CD4-positive, alpha-beta T cell treated with Interferon alpha-2 for 1 hour (primary cell): ENCODE data around the gene GLP2R.

ENCODE experiments used
- DNase-seq, 2 donors: peaks; one replicate each; pipeline ENCODE4 v3.0.0-alpha.2; 2020 to 2022

Gene GLP2R

DNA sequence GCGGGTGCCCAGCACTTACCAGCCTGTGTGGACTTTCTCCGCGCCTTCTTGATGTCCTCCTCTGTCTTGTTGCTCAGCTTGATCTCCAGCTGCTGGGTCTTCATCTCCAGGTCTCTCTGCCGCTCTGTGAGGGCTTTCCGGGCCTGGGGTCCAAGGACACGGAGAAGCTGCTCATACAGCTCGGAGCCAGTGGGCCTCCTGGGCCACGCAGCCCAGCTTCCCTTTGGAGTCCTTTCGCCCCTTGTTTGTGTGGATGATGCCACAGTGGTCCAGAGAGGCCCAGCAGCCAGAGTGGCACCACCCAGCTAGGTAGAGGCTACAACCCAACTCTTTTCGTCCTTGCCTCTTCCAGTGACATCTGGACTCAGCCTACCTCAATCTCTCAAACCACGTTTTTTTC lies 99.7 kb downstream of the GLP2R start:
- no peak for DNase-seq

- DNase-seq = no peak
Observed at GRCh38 chr17:9926150-9926804, 100.6 kb downstream of the GLP2R start.

DNA sequence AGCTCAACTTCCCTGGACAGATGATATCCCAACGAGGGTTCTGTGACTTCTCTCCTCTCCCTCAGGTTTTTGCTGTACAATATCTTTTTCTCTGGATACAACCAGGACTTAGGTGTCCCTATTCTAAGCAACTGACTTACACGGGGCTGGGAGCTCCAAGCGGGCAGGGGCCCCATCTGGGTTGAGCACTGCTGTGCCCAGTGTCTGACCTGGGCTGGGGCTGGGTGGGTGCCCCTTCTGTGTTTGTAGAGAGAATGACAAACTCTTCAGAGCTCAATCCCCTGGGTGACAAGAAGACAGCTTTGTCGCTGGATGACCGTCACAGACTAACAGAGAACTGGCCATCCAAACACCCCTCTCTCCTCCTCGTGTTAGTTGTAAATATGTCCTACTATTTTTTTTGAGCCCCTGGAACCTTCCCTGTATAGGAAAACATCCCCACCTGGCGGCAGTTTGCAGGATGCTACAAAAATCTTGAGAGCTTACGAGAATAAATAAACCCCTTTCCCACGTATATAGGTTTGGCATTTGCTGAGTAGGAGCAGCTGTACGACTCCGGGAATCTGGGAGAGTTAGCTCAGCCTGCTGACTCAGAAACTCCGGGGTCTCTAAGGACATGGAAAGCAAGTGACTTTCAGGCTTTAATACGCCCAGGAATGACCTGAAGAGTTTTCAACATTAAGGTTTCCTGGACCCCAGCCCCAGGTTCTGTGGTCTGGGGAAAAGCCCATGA lies 103.0 kb downstream of the GLP2R start:
- no peak for DNase-seq

GRCh38 chr17:9929871-9930270 lies 104.1 kb downstream of the GLP2R start:
- DNase-seq = no peak

DNA sequence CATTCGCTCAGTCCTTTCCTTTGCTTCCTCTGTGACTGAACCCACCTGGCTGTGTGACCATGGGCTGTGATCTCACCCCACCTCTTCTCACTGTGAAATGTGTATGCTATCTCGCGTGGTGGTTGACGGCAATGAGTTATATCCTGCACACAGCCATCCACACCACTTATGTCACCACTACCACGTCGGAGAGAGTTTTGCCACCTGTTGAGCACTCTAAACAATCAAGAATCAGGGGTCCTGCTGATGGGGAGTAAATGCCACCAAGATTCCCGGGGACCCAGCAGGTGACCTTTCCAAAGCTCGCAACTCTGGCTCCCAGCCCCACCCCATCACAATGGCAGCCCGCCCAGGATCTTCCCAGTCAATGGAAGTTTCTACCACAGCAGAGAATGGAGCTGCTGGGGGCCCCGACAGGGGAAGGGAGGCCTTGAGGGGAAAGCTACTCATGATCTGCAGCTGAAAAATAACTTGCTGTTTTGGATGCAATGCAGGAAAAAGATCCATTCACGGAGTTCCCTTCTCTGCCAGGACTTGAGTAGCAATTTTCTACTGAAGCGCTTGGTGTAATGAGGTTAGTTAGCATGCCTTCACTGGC lies 105.5 kb downstream of the GLP2R start:
- no peak for DNase-seq

DNA sequence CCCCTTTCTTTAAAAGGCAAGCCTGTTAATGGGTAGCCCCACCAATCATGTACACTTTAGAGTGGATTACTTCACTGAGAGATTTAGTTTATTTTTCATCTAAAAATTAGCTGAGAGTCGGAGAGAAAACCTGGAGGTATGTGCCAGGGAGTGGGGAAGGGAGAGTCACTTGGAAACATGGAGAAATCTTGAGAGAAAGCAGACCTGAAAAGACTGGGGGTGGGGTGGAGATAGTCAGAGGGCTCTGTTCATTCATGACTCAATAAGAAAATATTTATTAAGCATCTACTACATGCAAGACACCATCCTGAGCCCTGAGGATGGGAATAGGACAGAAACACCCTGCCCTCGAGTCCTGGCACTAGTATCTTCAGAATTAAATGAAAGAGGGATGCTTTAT lies 106.8 kb downstream of the GLP2R start:
- no peak for DNase-seq

DNA sequence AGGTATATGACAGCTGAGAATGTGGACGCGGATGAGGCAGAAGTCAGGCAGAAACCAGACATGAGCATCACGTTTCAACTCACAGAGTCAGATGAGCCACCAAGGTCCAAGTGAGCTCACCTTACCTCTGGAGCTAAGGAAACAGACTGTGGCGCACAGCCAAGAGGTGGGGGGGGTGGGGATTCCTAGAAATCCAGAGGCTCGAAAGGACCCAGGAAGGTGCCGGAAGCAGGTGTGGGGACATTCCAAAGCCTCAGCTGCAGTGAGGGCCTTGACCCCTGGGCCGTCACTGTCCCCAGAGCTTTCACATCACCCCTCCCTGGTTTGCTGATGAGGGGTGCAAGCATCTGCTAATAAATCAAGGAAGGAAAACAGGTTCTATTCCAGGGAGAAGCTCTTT lies 108.6 kb downstream of the GLP2R start:
- DNase-seq = no peak

GRCh38 chr17:9935408-9935807 lies 109.7 kb downstream of the GLP2R start:
- no peak for DNase-seq

DNA sequence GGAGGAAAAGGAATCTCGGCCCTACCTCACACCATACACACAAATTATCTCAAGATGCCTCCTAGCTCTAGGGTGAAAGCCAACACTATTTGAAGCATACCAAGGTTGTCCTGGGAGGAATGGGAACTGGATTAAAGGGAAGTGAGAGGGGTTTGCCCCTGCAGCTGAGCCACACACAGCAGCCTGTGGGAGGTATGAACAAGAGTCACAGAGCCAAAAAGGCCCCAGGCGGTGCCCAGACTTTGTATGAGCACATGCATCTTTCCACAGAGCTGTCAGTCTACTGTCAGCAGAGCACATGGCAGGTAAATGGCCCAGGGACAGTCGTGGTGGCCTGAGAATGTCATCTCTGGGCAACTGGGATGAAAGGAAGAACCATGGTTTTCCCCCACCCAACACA lies 110.4 kb downstream of the GLP2R start:
- DNase-seq = no peak

- no peak for DNase-seq
Observed at GRCh38 chr17:9937241-9937761, 111.6 kb downstream of the GLP2R start.

DNA sequence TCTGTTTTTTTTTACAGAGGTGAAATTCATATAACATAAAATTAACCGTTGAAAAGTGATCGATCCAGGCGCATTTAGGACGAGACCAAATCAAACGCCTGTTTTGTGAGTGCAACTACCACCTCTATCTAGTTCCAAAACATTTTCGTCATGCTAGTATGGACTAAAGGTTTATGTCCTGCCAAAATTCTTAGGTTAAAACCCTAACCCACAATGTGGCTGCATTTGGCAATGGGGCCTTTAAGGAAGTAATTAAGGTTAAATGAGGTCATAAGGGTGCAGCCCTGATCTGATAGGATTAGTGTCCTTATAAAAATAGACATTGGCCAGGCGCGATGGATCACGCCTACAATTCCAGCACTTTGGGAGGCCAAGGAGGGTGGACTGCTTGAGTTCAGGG lies 112.2 kb downstream of the GLP2R start:
- DNase-seq = no peak

DNA sequence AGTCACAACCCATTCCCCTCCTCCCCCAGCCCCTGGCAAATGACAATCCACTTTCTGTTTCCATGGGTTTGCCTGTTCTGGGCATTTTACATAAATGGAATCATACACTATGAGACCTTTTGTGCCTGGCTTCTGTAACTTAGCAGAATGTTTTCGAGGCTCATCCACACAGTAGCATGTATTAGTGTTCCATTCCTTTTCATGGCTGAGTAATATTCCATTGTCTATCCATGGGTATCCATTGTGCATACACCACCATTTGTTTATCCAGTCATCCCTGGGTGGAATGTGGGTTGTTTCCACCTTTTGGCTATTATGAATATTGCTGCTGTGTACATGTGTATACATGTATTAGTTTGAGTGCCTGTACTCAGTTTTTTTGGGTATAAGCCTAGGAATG lies 113.0 kb downstream of the GLP2R start:
- no peak for DNase-seq

- no peak for DNase-seq
Observed at GRCh38 chr17:9940841-9941240, 115.1 kb downstream of the GLP2R start.

DNA sequence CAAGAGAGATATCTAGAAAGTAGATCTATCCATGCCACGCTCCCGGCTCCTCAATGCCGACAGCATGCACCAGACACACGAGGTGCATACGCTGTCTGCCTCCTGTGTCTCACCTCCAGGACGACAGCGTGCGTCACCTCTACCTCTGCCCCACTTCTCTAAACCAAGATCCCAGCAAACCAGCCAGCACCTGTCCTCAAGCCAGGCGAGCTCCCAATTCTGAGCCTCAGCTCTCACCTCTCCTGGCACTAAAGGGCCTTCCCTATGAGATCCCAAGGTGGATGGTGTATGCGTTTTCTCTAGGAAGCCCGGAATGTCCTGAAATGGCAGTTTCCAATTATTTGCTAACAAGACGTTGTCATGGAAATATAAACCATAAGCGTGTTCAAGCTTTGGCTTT lies 115.6 kb downstream of the GLP2R start:
- no peak for DNase-seq
